Posterior vena cava (tissue), 2 donors: ENCODE results near the gene PTPRE. TPM values are rescaled to one million over a fixed set of nuclear protein-coding genes. Genes with fewer than 3 reads are reported as not detected.

ENCODE experiments used
- DNase-seq: peaks from one replicate; pipeline ENCODE4 v3.0.0-alpha.2; 2020; ENCODE audit warnings: low spot score
- intact Hi-C, 2 donors: fragments of 100-400 bp; cut with DNase I; formaldehyde crosslinking; loops; one replicate each; pipeline versions ENCODE4 v1.14.1 to v1.14.2; 2022 to 2023
- long read RNA-seq, 2 donors: library from polyadenylated mRNA; unstranded; transcript quantifications; one replicate each; pipeline ENCODE4 v2.0.0, GENCODE V29; 2020 to 2021
- total RNA-seq, 2 donors: library from RNA; stranded (reverse); fragmentation: NEBNext Ultra II Directional; extraction: Animal tissue kit (Norgen Biotek cat#: 25700); gene quantifications; one replicate each; pipeline ENCODE4 v1.2.1, GENCODE V29; 2021
- donor health status: DM: yes; HTN: yes; CAD: no.
- donor health status: DM: yes; HTN: yes; CAD: no.

PTPRE gene
- 10 to 100 TPM; 22.1 to 37.9 TPM for total RNA-seq
- long read RNA-seq, donor 1, full-length matches to known transcripts, result 1 of 4 reads
- long read RNA-seq, donor 1, partial matches to known transcripts, result 0 of 4 reads
- long read RNA-seq, donor 1, other reads (novel, unspliced or antisense), result 3 of 4 reads
- long read RNA-seq, donor 2, partial matches to known transcripts, result 5 of 18 reads
- long read RNA-seq, donor 2, other reads (novel, unspliced or antisense), result 13 of 18 reads

GRCh38 chr10:127906548-127907377 lies at the start of gene PTPRE:
TSS of gene PTPRE (plus strand) at chr10:127907103. CDS start at chr10:128040882, 133,779 bp downstream.
- peak; percentile 93 for DNase-seq
- intact Hi-C loops, result loop anchor here in 1 of 2 donors (2.0 kb wide), 2 partner anchors 104 to 162 kb away; no protein-coding TSS in a partner anchor

GRCh38 chr10:127860592-127860991 lies 46.3 kb upstream of the PTPRE start:
- intact Hi-C loops, result no loop called here
- peak; percentile 60 for DNase-seq

- intact Hi-C loops, result no loop called here
- no peak for DNase-seq
Observed at GRCh38 chr10:127863231-127863825, 43.6 kb upstream of the PTPRE start.

- DNase-seq, result no peak
- intact Hi-C loops, result no loop called here
Observed at GRCh38 chr10:127866276-127867013, 40.5 kb upstream of the PTPRE start.

- no peak for DNase-seq
- intact Hi-C loops, result no loop called here
Observed at GRCh38 chr10:127867805-127868204, 39.1 kb upstream of the PTPRE start.

GRCh38 chr10:127869329-127869728 lies 37.6 kb upstream of the PTPRE start:
- no peak for DNase-seq
- intact Hi-C loops, result no loop called here

GRCh38 chr10:127871631-127872010 lies 35.3 kb upstream of the PTPRE start:
- peak; percentile 36 for DNase-seq
- intact Hi-C loops, result no loop called here

GRCh38 chr10:127872011-127872761 lies 34.7 kb upstream of the PTPRE start:
- intact Hi-C loops, result no loop called here
- DNase-seq, result peak; percentile 81

- peak; percentile 76 for DNase-seq
- intact Hi-C loops, result no loop called here
Observed at GRCh38 chr10:127872871-127873600, 33.9 kb upstream of the PTPRE start.

- DNase-seq, result peak; percentile 42
- intact Hi-C loops, result loop anchor here in 1 of 2 donors (1.0 kb wide), 1 partner anchor 44 kb away; no protein-coding TSS in a partner anchor
Observed at GRCh38 chr10:127873901-127874470, 32.9 kb upstream of the PTPRE start.

- intact Hi-C loops, result loop anchor here in 1 of 2 donors (1.0 kb wide), 1 partner anchor 45 kb away; no protein-coding TSS in a partner anchor
- peak; percentile 66 for DNase-seq
Observed at GRCh38 chr10:127874671-127875448, 32.0 kb upstream of the PTPRE start.

GRCh38 chr10:127875449-127875765 lies 31.5 kb upstream of the PTPRE start:
- intact Hi-C loops, result no loop called here
- DNase-seq, result no peak

GRCh38 chr10:127875916-127876315 lies 31.0 kb upstream of the PTPRE start:
- intact Hi-C loops, result no loop called here
- peak; percentile 42 for DNase-seq

- intact Hi-C loops, result no loop called here
- no peak for DNase-seq
Observed at GRCh38 chr10:127877116-127877515, 29.8 kb upstream of the PTPRE start.

- intact Hi-C loops, result no loop called here
- DNase-seq, result no peak
Observed at GRCh38 chr10:127877699-127878098, 29.2 kb upstream of the PTPRE start.

GRCh38 chr10:127878475-127879055 lies 28.3 kb upstream of the PTPRE start:
- DNase-seq, result no peak
- intact Hi-C loops, result no loop called here

- no peak for DNase-seq
Observed at GRCh38 chr10:127880557-127880956, 26.3 kb upstream of the PTPRE start.

More at GRCh38 chr10:127880557-127880956, 26.3 kb upstream of the PTPRE start:
- intact Hi-C loops, result no loop called here
